Measurements from ENCODE around the gene CCDC12.
"Not testable (repeated sequence)": the region's sequence is repeated elsewhere in the genome, so short reads cannot be mapped to it uniquely, and the experiment has no call there.

DNA sequence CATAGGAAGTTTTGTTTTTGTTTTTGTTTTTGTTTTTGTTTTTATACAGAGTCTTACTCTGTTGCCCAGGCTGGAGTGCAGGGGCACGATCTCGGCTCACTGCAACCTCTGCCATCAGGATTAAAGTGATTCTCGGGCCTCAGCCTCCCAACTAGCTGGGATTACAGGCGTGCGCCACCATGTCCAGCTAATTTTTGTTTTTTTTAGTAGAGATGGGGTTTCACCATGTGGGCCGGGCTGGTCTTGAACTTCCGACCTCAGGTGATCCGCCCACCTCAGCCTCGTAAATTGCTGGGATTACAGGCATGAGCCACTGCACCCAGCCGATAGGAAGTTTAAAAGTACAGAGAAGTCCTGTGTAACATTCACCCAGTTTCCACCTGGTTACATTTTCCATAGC, 65.6 kb downstream of the CCDC12 start:
- TF ChIP-seq, protein P1, sequence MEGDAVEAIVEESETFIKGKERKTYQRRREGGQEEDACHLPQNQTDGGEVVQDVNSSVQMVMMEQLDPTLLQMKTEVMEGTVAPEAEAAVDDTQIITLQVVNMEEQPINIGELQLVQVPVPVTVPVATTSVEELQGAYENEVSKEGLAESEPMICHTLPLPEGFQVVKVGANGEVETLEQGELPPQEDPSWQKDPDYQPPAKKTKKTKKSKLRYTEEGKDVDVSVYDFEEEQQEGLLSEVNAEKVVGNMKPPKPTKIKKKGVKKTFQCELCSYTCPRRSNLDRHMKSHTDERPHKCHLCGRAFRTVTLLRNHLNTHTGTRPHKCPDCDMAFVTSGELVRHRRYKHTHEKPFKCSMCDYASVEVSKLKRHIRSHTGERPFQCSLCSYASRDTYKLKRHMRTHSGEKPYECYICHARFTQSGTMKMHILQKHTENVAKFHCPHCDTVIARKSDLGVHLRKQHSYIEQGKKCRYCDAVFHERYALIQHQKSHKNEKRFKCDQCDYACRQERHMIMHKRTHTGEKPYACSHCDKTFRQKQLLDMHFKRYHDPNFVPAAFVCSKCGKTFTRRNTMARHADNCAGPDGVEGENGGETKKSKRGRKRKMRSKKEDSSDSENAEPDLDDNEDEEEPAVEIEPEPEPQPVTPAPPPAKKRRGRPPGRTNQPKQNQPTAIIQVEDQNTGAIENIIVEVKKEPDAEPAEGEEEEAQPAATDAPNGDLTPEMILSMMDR (conservative IDR thresholded peaks at IDR 0.05 in 1 of 2, IDR thresholded peaks at IDR 0.05 in 1 of 2; ENCODE audit: extremely low read depth in 1 of 2, insufficient read depth in 1 of 2, low read depth in 1 of 2, low read length in 2 of 2), result not testable (repeated sequence)
- TF ChIP-seq EZH2 (IDR thresholded peaks at IDR 0.05; ENCODE audit: borderline replicate concordance, low read length), result not testable (repeated sequence)

Measured in mammary epithelial cell (primary cell).